Activated T-helper 1 cell treated with anti-CD3 and anti-CD28 coated beads, Interleukin-2, amount 50 U/mL, for 16 hours (primary cell): ENCODE measurements around the gene WASL.
"Not testable (repeated sequence)": the region's sequence is repeated elsewhere in the genome, so short reads cannot be mapped to it uniquely, and the experiment has no call there.

Experiments
- DNase-seq, 2 donors: peaks; one replicate each; pipeline ENCODE4 v3.0.0-alpha.2; 2020; ENCODE audit warnings: low read depth in 1 of 2, low spot score in 1 of 2

WASL gene

GRCh38 chr7:123769371-123769770 lies 20.6 kb upstream of the WASL start:
- DNase-seq, result no peak

GRCh38 chr7:123768493-123768892 lies 19.7 kb upstream of the WASL start:
- DNase-seq, result no peak

GRCh38 chr7:123763191-123763661 lies 14.4 kb upstream of the WASL start:
- DNase-seq, result no peak

- no peak for DNase-seq
Observed at GRCh38 chr7:123761729-123762128, 12.9 kb upstream of the WASL start.

GRCh38 chr7:123757095-123757494 lies 8.3 kb upstream of the WASL start:
- DNase-seq, result no peak

- no peak for DNase-seq
Observed at GRCh38 chr7:123755338-123755737, 6.5 kb upstream of the WASL start.

- DNase-seq, result no peak
Observed at GRCh38 chr7:123754271-123754871, 5.6 kb upstream of the WASL start.

- no peak for DNase-seq
Observed at GRCh38 chr7:123752534-123752933, 3.7 kb upstream of the WASL start.

GRCh38 chr7:123751821-123752220 lies 3.0 kb upstream of the WASL start:
- DNase-seq, result no peak

GRCh38 chr7:123750389-123751230 lies 1.8 kb upstream of the WASL start:
- DNase-seq, result no peak

GRCh38 chr7:123749537-123749857 lies 694 bp upstream of the WASL start:
- no peak for DNase-seq

GRCh38 chr7:123748171-123748733 lies 551 bp downstream of the WASL start:
- peak in 1 of 2 donors; percentile 18 for DNase-seq

GRCh38 chr7:123747620-123748141 lies 1.1 kb downstream of the WASL start:
- DNase-seq, result no peak

GRCh38 chr7:123746931-123747488 lies 1.8 kb downstream of the WASL start:
- DNase-seq, result no peak

GRCh38 chr7:123746055-123746454 lies 2.7 kb downstream of the WASL start:
- no peak for DNase-seq

- DNase-seq, result no peak
Observed at GRCh38 chr7:123745437-123745836, 3.4 kb downstream of the WASL start.

GRCh38 chr7:123744416-123744815 lies 4.4 kb downstream of the WASL start:
- no peak for DNase-seq

- no peak for DNase-seq
Observed at GRCh38 chr7:123741940-123742339, 6.9 kb downstream of the WASL start.

- DNase-seq, result no peak
Observed at GRCh38 chr7:123738808-123739207, 10.0 kb downstream of the WASL start.

GRCh38 chr7:123738356-123738755 lies 10.4 kb downstream of the WASL start:
- no peak for DNase-seq

- not testable (repeated sequence) for DNase-seq
Observed at GRCh38 chr7:123737168-123737674, 11.6 kb downstream of the WASL start.

GRCh38 chr7:123735539-123735938 lies 13.3 kb downstream of the WASL start:
- no peak for DNase-seq
